OCI-LY1 (cell line): ENCODE data around the gene AKT3.

Experiments used
- H2AFZ ChIP-seq: fragments of 200-600 bp; sonication (generic), shearing (Covaris generic); 2 replicates; pipeline ENCODE4 v1.6.0; 2014; ENCODE audit warnings: antibody characterized with exemption, mild to moderate bottlenecking, low read length
- H3F3A ChIP-seq: fragments of 200-600 bp; sonication (generic), shearing (Covaris generic); 2 replicates; pipeline ENCODE4 v1.6.0; 2014; ENCODE audit warnings: mild to moderate bottlenecking, antibody characterized with exemption, low read length, moderate library complexity; ENCODE audit not compliant: insufficient read depth
- H3K27ac ChIP-seq: fragments of 200-600 bp; sonication (generic); 2 replicates; pipeline ENCODE4 v1.5.1; 2014; ENCODE audit warnings: low read length, mixed run types, mild to moderate bottlenecking, low read depth; ENCODE audit not compliant: poor library complexity, severe bottlenecking
- H3K27me3 ChIP-seq: fragments of 200-600 bp; sonication (generic); 2 replicates; pipeline ENCODE4 v1.6.0; 2014; ENCODE audit warnings: antibody characterized with exemption, mild to moderate bottlenecking, low read length, moderate library complexity; ENCODE audit not compliant: insufficient read depth
- H3K36me3 ChIP-seq: fragments of 200-600 bp; sonication (generic); 2 replicates; pipeline ENCODE4 v1.6.1; 2014; ENCODE audit warnings: mild to moderate bottlenecking, antibody characterized with exemption, low read length, moderate library complexity, mixed read lengths; ENCODE audit not compliant: insufficient read depth
- H3K4me1 ChIP-seq: fragments of 200-600 bp; sonication (generic); 2 replicates; pipeline ENCODE4 v1.5.1; 2014; ENCODE audit warnings: mild to moderate bottlenecking, low read length, moderate library complexity; ENCODE audit not compliant: insufficient read depth, severe bottlenecking
- H3K4me2 ChIP-seq: fragments of 200-600 bp; sonication (generic), shearing (Covaris generic); 2 replicates; pipeline ENCODE4 v1.6.1; 2014; ENCODE audit warnings: low read length
- H3K4me3 ChIP-seq: fragments of 200-600 bp; sonication (generic); 2 replicates; pipeline ENCODE4 v1.5.1; 2014; ENCODE audit warnings: low read length, low read depth, mild to moderate bottlenecking, mixed read lengths; ENCODE audit not compliant: poor library complexity, severe bottlenecking
- H3K79me2 ChIP-seq: fragments of 200-600 bp; shearing (Covaris generic); 2 replicates; pipeline ENCODE4 v1.6.1; 2016; ENCODE audit warnings: mixed run types, low read length, mixed read lengths; ENCODE audit not compliant: insufficient read depth
- H3K9ac ChIP-seq: fragments of 200-600 bp; sonication (generic), shearing (Covaris generic); 2 replicates; pipeline ENCODE4 v1.6.1; 2014; ENCODE audit warnings: mild to moderate bottlenecking, low read length, mixed read lengths
- H3K9me2 ChIP-seq: fragments of 200-600 bp; sonication (generic), shearing (Covaris generic); 2 replicates; pipeline ENCODE4 v1.6.1; 2014; ENCODE audit warnings: low read depth, mild to moderate bottlenecking, low read length, mixed read lengths
- H3K9me3 ChIP-seq: fragments of 200-600 bp; shearing (Covaris generic); 2 replicates; pipeline ENCODE4 v1.6.1; 2014; ENCODE audit warnings: low read length, mixed read lengths
- H4K20me1 ChIP-seq: fragments of 200-600 bp; sonication (generic), shearing (Covaris generic); 2 replicates; pipeline ENCODE4 v1.6.0; 2016; ENCODE audit warnings: mild to moderate bottlenecking, low read length; ENCODE audit not compliant: insufficient read depth
- EZH2 ChIP-seq: fragments of 200-600 bp; sonication (generic), shearing (Covaris generic); IDR thresholded peaks from 2 replicates; pipeline ENCODE4 v1.8.0; 2017; ENCODE audit warnings: borderline replicate concordance, mixed run types, mild to moderate bottlenecking, antibody characterized with exemption, low read length, moderate library complexity, mixed read lengths
- TF ChIP-seq, protein P1 (sequence below): fragments of 200-600 bp; sonication (generic), shearing (Covaris generic); IDR thresholded peaks from 2 replicates; pipeline ENCODE4 v1.5.1; 2017; ENCODE audit warnings: mild to moderate bottlenecking, antibody characterized with exemption, low read length, moderate library complexity, mixed read lengths

The AKT3 gene

DNA sequence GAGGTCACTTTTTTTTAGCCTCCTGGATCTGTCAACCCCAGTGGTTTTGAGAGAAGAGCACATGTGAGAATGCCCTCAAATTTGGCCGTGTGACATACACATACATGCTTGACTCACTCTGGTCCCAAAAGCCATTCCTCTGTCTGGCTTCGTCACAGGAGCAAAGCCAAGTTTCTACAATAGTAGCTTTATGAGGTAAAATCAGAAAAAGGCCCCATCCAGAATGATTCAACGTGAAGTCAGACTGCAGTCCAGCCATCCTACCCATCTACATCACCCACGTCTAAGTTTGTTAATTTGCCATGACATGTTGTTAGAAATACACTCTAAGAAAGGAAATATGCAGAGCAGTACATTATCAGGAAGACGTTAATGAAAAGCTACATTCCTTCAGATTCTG is 349.0 kb downstream of the AKT3 start:
- Histone ChIP-seq H3K4me2 (no peak overlapping the region), H3K4me1 (no peaks in the 10 kb centered on the region), H3K4me3 (no peak overlapping the region), H3K9ac (no peak overlapping the region), H3K79me2 (no peaks in the 10 kb centered on the region), H3K27me3 (no peaks in the 10 kb centered on the region), H4K20me1 (no peaks in the 10 kb centered on the region), H3F3A (no peaks in the 10 kb centered on the region), H3K27ac (no peak overlapping the region), H3K9me3 (no peaks in the 10 kb centered on the region), H3K36me3 (no peaks in the 10 kb centered on the region), H2AFZ (no peak overlapping the region), H3K9me2 (no peaks in the 10 kb centered on the region)
- no peak for TF ChIP-seq EZH2
- TF ChIP-seq, protein P1, sequence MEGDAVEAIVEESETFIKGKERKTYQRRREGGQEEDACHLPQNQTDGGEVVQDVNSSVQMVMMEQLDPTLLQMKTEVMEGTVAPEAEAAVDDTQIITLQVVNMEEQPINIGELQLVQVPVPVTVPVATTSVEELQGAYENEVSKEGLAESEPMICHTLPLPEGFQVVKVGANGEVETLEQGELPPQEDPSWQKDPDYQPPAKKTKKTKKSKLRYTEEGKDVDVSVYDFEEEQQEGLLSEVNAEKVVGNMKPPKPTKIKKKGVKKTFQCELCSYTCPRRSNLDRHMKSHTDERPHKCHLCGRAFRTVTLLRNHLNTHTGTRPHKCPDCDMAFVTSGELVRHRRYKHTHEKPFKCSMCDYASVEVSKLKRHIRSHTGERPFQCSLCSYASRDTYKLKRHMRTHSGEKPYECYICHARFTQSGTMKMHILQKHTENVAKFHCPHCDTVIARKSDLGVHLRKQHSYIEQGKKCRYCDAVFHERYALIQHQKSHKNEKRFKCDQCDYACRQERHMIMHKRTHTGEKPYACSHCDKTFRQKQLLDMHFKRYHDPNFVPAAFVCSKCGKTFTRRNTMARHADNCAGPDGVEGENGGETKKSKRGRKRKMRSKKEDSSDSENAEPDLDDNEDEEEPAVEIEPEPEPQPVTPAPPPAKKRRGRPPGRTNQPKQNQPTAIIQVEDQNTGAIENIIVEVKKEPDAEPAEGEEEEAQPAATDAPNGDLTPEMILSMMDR, result no peak

- no peak overlapping the region for H3K27ac ChIP-seq
- H3K9me3 ChIP-seq, result no peaks in the 10 kb centered on the region
- TF ChIP-seq, protein P1, result no peak
- no peak for TF ChIP-seq EZH2
- no peaks in the 10 kb centered on the region for H3K9me2 ChIP-seq
- no peaks in the 10 kb centered on the region for H4K20me1 ChIP-seq
- H3K79me2 ChIP-seq, result no peaks in the 10 kb centered on the region
- H2AFZ ChIP-seq, result no peak overlapping the region
- H3K4me3 ChIP-seq, result no peak overlapping the region
- no peaks in the 10 kb centered on the region for H3K36me3 ChIP-seq
- no peaks in the 10 kb centered on the region for H3K4me1 ChIP-seq
- no peaks in the 10 kb centered on the region for H3F3A ChIP-seq
- H3K9ac ChIP-seq, result no peak overlapping the region
- H3K4me2 ChIP-seq, result no peak overlapping the region
- H3K27me3 ChIP-seq, result no peaks in the 10 kb centered on the region
Observed at GRCh38 chr1:243500512-243500911, 349.5 kb downstream of the AKT3 start.

DNA sequence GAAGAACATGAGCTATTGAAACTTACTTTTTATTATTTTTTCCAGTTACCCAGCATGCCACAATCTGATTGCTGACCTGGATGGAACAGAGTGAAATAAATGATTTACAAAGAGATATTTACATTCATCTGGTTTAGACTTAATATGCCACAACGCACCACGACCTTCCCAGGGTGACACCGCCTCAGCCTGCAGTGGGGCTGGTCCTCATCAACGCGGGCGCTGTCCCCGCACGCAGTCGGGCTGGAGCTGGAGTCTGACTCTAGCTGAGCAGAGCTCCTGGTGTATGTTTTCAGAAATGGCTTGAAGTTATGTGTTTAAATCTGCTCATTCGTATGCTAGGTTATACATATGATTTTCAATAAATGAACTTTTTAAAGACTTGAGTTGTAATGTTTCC is 350.3 kb downstream of the AKT3 start:
- no peaks in the 10 kb centered on the region for H4K20me1 ChIP-seq
- no peak overlapping the region for H3K9ac ChIP-seq
- H3K9me3 ChIP-seq, result no peaks in the 10 kb centered on the region
- H2AFZ ChIP-seq, result no peak overlapping the region
- H3K27ac ChIP-seq, result no peak overlapping the region
- no peaks in the 10 kb centered on the region for H3K27me3 ChIP-seq
- no peaks in the 10 kb centered on the region for H3K36me3 ChIP-seq
- TF ChIP-seq, protein P1, result no peak
- no peak for TF ChIP-seq EZH2
- no peak overlapping the region for H3K4me2 ChIP-seq
- H3F3A ChIP-seq, result no peaks in the 10 kb centered on the region
- H3K9me2 ChIP-seq, result no peaks in the 10 kb centered on the region
- no peak overlapping the region for H3K4me3 ChIP-seq
- H3K4me1 ChIP-seq, result no peaks in the 10 kb centered on the region
- no peaks in the 10 kb centered on the region for H3K79me2 ChIP-seq
